Lower lobe of right lung (tissue), 2 donors: ENCODE data around the gene OCA2. TPM values are rescaled to one million over a fixed set of nuclear protein-coding genes. Genes with fewer than 3 reads are reported as not detected.

Source experiments
- ATAC-seq, 2 donors: fragments of 200-7000 bp; cut with Tn5 transposase; one replicate each; pipeline ENCODE4 v1.9.1; 2020 to 2022; ENCODE audit warnings: mild to moderate bottlenecking in 2 of 2, moderate library complexity in 2 of 2
- DNase-seq: peaks from one replicate; pipeline ENCODE4 v3.0.0-alpha.2; 2020
- H3K27ac ChIP-seq: fragments of 200-600 bp; one replicate; pipeline ENCODE4 v1.8.0; 2022
- H3K27me3 ChIP-seq: fragments of 200-600 bp; one replicate; pipeline ENCODE4 v1.8.0; 2022; ENCODE audit warnings: low read depth
- H3K36me3 ChIP-seq: fragments of 200-600 bp; one replicate; pipeline ENCODE4 v1.8.0; 2022; ENCODE audit warnings: mild to moderate bottlenecking
- H3K4me1 ChIP-seq: fragments of 200-600 bp; one replicate; pipeline ENCODE4 v1.8.0; 2022
- H3K4me3 ChIP-seq: fragments of 200-600 bp; one replicate; pipeline ENCODE4 v1.8.0; 2022; ENCODE audit warnings: mild to moderate bottlenecking
- H3K9me3 ChIP-seq: fragments of 200-600 bp; one replicate; pipeline ENCODE4 v1.8.0; 2022
- CTCF ChIP-seq: fragments of 200-600 bp; IDR thresholded peaks from one replicate; pipeline ENCODE4 v1.8.0; 2022; ENCODE audit warnings: antibody characterized with exemption, mild to moderate bottlenecking
- intact Hi-C: fragments of 100-400 bp; cut with DNase I; formaldehyde crosslinking; loops from one replicate; pipeline ENCODE4 v1.11.0; 2022
- total RNA-seq: library from RNA; stranded (reverse); fragmentation: NEBNext Ultra II Directional; extraction: Animal tissue kit (Norgen Biotek cat#: 25700); gene quantifications from one replicate; pipeline ENCODE4 v1.2.1, GENCODE V29; 2021
- donor health status: DM: no; HTN: yes; CAD: no; lungs with severe emphysema.

OCA2 gene
- total RNA-seq, 1 donor from 2014 or later = 1.2 TPM

GRCh38 chr15:27831384-27832236, 267.5 kb downstream of the OCA2 start:
- intact Hi-C loops = no loop called here
- no peak for TF ChIP-seq CTCF
- Histone ChIP-seq H3K27ac (no peak overlapping the region), H3K27me3 (no peaks in the 10 kb centered on the region), H3K36me3 (no peaks in the 10 kb centered on the region), H3K4me3 (no peak overlapping the region), H3K9me3 (peaks cover 3% of the 10 kb centered on the region), H3K4me1 (no peaks in the 10 kb centered on the region)
- DNase-seq = no peak
- ATAC-seq = peak in 1 of 2 donors; percentile 23

GRCh38 chr15:27828746-27829145, 270.4 kb downstream of the OCA2 start:
- no peaks in the 10 kb centered on the region for H3K4me1 ChIP-seq
- H3K9me3 ChIP-seq = no peaks in the 10 kb centered on the region
- DNase-seq = no peak
- no peaks in the 10 kb centered on the region for H3K27me3 ChIP-seq
- no peak overlapping the region for H3K4me3 ChIP-seq
- intact Hi-C loops = no loop called here
- TF ChIP-seq CTCF = no peak
- no peaks in the 10 kb centered on the region for H3K36me3 ChIP-seq
- H3K27ac ChIP-seq = no peak overlapping the region
- no peak for ATAC-seq

- DNase-seq = no peak
- no peaks in the 10 kb centered on the region for H3K36me3 ChIP-seq
- ATAC-seq = no peak
- no peaks in the 10 kb centered on the region for H3K9me3 ChIP-seq
- intact Hi-C loops = no loop called here
- H3K27ac ChIP-seq = no peak overlapping the region
- H3K4me3 ChIP-seq = no peak overlapping the region
- H3K27me3 ChIP-seq = no peaks in the 10 kb centered on the region
- H3K4me1 ChIP-seq = no peaks in the 10 kb centered on the region
- no peak for TF ChIP-seq CTCF
These were observed 272.0 kb downstream of the OCA2 start for GRCh38 chr15:27826902-27827714.

- no peak for ATAC-seq
- TF ChIP-seq CTCF = no peak
- Histone ChIP-seq H3K36me3 (no peaks in the 10 kb centered on the region), H3K9me3 (no peaks in the 10 kb centered on the region), H3K4me3 (no peak overlapping the region), H3K4me1 (no peaks in the 10 kb centered on the region), H3K27me3 (no peaks in the 10 kb centered on the region), H3K27ac (no peak overlapping the region)
- no peak for DNase-seq
- intact Hi-C loops = no loop called here
These were observed 272.7 kb downstream of the OCA2 start for GRCh38 chr15:27826411-27826810.

- ATAC-seq (no peak), DNase-seq (no peak)
- H3K4me3 ChIP-seq = no peak overlapping the region
- no peak for TF ChIP-seq CTCF
- H3K27ac ChIP-seq = no peak overlapping the region
- intact Hi-C loops = no loop called here
- no peaks in the 10 kb centered on the region for H3K9me3 ChIP-seq
- H3K36me3 ChIP-seq = no peaks in the 10 kb centered on the region
- no peaks in the 10 kb centered on the region for H3K4me1 ChIP-seq
- no peaks in the 10 kb centered on the region for H3K27me3 ChIP-seq
These were observed 274.2 kb downstream of the OCA2 start for GRCh38 chr15:27824841-27825422.
